Measurements from ENCODE around the gene RIT1. TPM values are rescaled to one million over a fixed set of nuclear protein-coding genes. Genes with fewer than 3 reads are reported as not detected.
A peak's percentile ranks its signal among the peaks of the same experiment; 100 is the strongest.

Gene RIT1
- total RNA-seq, 2 experiments from 2014 or later = 21.6 to 24.1 TPM

GRCh38 chr1:155952505-155952890 lies 41.3 kb upstream of the RIT1 start:
- Mint-ChIP-seq H3K4me3 (no peak overlapping the region), H3K36me3 (ENCODE audit: low read depth) (peaks cover 55% of the 10 kb centered on the region), H3K9me3 (no peaks in the 10 kb centered on the region), H3K27ac (peak overlapping the region; percentile 68), H3K4me1 (ENCODE audit: low read depth) (peaks cover 12% of the 10 kb centered on the region), H3K27me3 (no peaks in the 10 kb centered on the region)
- intact Hi-C loops (cut with micrococcal nuclease) = no loop called here
- POLR2A ChIA-PET = interaction anchor here (0.8 to 4.8 kb wide), 5 partner anchors 10 to 176 kb away, joined by 3 to 30 read pairs (median 4); partner anchors contain the start of genes ARHGEF2 and KHDC4
- CTCF ChIA-PET = interaction anchor here (1.8 kb wide), 1 partner anchor 37 kb away, joined by 6 read pairs; no protein-coding TSS in a partner anchor
- ATAC-seq (no peak), DNase-seq (no peak)
- TF ChIP-seq, protein P1, sequence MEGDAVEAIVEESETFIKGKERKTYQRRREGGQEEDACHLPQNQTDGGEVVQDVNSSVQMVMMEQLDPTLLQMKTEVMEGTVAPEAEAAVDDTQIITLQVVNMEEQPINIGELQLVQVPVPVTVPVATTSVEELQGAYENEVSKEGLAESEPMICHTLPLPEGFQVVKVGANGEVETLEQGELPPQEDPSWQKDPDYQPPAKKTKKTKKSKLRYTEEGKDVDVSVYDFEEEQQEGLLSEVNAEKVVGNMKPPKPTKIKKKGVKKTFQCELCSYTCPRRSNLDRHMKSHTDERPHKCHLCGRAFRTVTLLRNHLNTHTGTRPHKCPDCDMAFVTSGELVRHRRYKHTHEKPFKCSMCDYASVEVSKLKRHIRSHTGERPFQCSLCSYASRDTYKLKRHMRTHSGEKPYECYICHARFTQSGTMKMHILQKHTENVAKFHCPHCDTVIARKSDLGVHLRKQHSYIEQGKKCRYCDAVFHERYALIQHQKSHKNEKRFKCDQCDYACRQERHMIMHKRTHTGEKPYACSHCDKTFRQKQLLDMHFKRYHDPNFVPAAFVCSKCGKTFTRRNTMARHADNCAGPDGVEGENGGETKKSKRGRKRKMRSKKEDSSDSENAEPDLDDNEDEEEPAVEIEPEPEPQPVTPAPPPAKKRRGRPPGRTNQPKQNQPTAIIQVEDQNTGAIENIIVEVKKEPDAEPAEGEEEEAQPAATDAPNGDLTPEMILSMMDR (IDR thresholded peaks at IDR 0.05) = no peak

DNA sequence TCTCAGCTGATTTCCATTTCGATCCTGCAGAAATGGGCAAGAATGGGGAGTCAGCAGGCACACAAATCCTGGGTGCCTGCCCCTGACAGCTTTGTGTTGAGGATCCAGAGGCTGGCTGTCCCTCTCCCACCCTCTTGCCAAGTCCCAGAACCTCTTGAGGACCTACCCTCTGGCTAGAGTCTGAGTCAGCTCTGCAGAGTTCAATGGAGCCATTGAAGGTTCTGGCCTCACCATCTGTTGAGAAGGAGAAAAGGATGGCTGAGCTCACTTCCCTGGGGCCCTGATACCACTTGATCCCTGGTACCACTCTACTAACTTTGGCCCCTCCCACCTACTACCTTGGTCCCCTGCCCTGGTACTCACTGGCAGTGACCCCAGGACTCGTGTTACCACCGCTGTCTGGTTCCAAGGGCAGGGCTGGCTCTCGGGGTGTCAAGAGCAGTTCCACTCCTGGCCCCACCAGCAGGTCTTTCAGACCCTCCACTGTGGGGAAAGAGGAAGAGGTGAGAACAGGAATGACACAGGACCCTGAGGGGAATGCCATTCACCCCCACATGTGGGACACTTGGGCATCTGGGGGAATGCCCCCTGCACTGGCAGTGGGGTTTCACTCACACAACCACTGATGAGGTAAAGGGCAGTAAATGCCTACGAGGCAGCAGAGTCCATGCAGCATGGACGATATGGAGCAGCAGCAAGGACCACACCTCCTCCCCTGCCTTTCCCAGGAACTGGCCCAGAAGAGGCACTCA lies 40.8 kb upstream of the RIT1 start:
- ATAC-seq = no peak
- peak overlapping the region; percentile 30 for H3K27ac Mint-ChIP-seq
- POLR2A ChIA-PET = interaction anchor here (1.0 to 4.8 kb wide), 7 partner anchors 9 to 38 kb away, joined by 3 to 30 read pairs (median 6); partner anchors contain the start of genes ARHGEF2, KHDC4 and RXFP4
- TF ChIP-seq, protein P1 (IDR thresholded peaks at IDR 0.05) = no peak
- H3K4me1 Mint-ChIP-seq (ENCODE audit: low read depth) = peaks cover 18% of the 10 kb centered on the region
- intact Hi-C loops (cut with micrococcal nuclease) = no loop called here
- H3K36me3 Mint-ChIP-seq (ENCODE audit: low read depth) = peaks cover 54% of the 10 kb centered on the region
- H3K9me3 Mint-ChIP-seq = no peaks in the 10 kb centered on the region
- no peak for DNase-seq
- H3K27me3 Mint-ChIP-seq = no peaks in the 10 kb centered on the region
- no peak overlapping the region for H3K4me3 Mint-ChIP-seq
- CTCF ChIA-PET = interaction anchor here (1.7 to 1.8 kb wide), 2 partner anchors 14 to 38 kb away, joined by 4 to 7 read pairs; no protein-coding TSS in a partner anchor

DNA sequence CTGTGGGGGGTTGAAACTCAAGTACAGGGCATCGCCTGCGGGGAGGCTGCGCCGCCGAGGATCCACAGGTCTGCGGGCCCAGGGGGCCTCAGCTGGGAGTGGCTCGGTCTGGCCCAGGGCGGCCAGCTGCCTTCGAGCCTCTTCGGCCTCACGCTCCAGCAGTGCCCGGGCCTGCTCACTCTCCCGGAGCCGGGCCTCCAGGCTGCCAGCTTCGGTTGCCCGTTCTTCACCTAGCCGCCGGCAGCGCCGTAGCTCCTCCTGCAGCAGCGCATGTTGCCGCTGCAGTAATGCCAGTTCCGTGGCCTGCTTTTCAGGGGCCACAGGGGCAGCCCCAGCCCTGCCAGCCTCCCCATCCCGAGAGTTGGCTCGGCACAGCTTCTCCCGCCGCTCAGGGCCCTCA lies 39.7 kb upstream of the RIT1 start:
- intact Hi-C loops (cut with micrococcal nuclease) = no loop called here
- ATAC-seq (no peak), DNase-seq (no peak)
- Mint-ChIP-seq H3K27me3 (no peaks in the 10 kb centered on the region), H3K27ac (no peak overlapping the region), H3K9me3 (no peaks in the 10 kb centered on the region), H3K4me1 (ENCODE audit: low read depth) (peaks cover 29% of the 10 kb centered on the region), H3K4me3 (no peak overlapping the region), H3K36me3 (ENCODE audit: low read depth) (peaks cover 60% of the 10 kb centered on the region)
- ChIA-PET CTCF (interaction anchor here (0.7 to 1.8 kb wide), 4 partner anchors 13 to 115 kb away, joined by 3 to 7 read pairs (median 4); partner anchors contain the start of gene KHDC4), POLR2A (interaction anchor here (0.7 to 4.8 kb wide), 5 partner anchors 10 to 39 kb away, joined by 3 to 30 read pairs (median 6); partner anchors contain the start of genes ARHGEF2 and RXFP4)
- TF ChIP-seq, protein P1 (IDR thresholded peaks at IDR 0.05) = no peak

GRCh38 chr1:155947741-155948140 lies 36.6 kb upstream of the RIT1 start:
- H3K27ac Mint-ChIP-seq = peak overlapping the region; percentile 88
- ATAC-seq = no peak
- TF ChIP-seq, protein P1 (IDR thresholded peaks at IDR 0.05) = no peak
- H3K27me3 Mint-ChIP-seq = no peaks in the 10 kb centered on the region
- DNase-seq = no peak
- intact Hi-C loops (cut with micrococcal nuclease) = loop anchor here (2.0 kb wide), 1 partner anchor 29 kb away; no protein-coding TSS in a partner anchor
- POLR2A ChIA-PET = interaction anchor here (0.5 to 1.7 kb wide), 4 partner anchors 9 to 97 kb away, joined by 3 to 7 read pairs (median 4); partner anchors contain the start of gene KHDC4
- no peaks in the 10 kb centered on the region for H3K9me3 Mint-ChIP-seq
- no peak overlapping the region for H3K4me3 Mint-ChIP-seq
- peaks cover 53% of the 10 kb centered on the region for H3K36me3 Mint-ChIP-seq (ENCODE audit: low read depth)
- CTCF ChIA-PET = interaction anchor here (0.8 to 2.9 kb wide), 4 partner anchors 9 to 42 kb away, joined by 3 to 13 read pairs (median 10); partner anchors contain the start of gene ARHGEF2
- H3K4me1 Mint-ChIP-seq (ENCODE audit: low read depth) = peaks cover 47% of the 10 kb centered on the region
